DMS79 (cell line): ENCODE results near the gene VPS37C.
A peak's percentile ranks its signal among the peaks of the same experiment; 100 is the strongest.
"Not testable (repeated sequence)": the region's sequence is repeated elsewhere in the genome, so short reads cannot be mapped to it uniquely, and the experiment has no call there.

ENCODE experiments used
- DNase-seq: peaks from one replicate; lab custom pipeline; 2025; lab: John Stamatoyannopoulos, UW

Gene VPS37C

GRCh38 chr11:61174949-61175348, 13.7 kb upstream of the VPS37C start:
- no peak for DNase-seq

GRCh38 chr11:61174273-61174672, 13.0 kb upstream of the VPS37C start:
- no peak for DNase-seq

- DNase-seq, result peak; percentile 6
Observed at GRCh38 chr11:61173456-61173855, 12.2 kb upstream of the VPS37C start.

- DNase-seq, result no peak
Observed at GRCh38 chr11:61172888-61173287, 11.7 kb upstream of the VPS37C start.

- no peak for DNase-seq
Observed at GRCh38 chr11:61172356-61172755, 11.1 kb upstream of the VPS37C start.

- DNase-seq, result no peak
Observed at GRCh38 chr11:61171907-61172306, 10.7 kb upstream of the VPS37C start.

GRCh38 chr11:61170566-61170965, 9.3 kb upstream of the VPS37C start:
- no peak for DNase-seq

GRCh38 chr11:61168800-61169199, 7.6 kb upstream of the VPS37C start:
- DNase-seq, result no peak

- no peak for DNase-seq
Observed at GRCh38 chr11:61168042-61168688, 6.9 kb upstream of the VPS37C start.

- DNase-seq, result not testable (repeated sequence)
Observed at GRCh38 chr11:61166331-61166730, 5.1 kb upstream of the VPS37C start.

- not testable (repeated sequence) for DNase-seq
Observed at GRCh38 chr11:61165785-61166184, 4.6 kb upstream of the VPS37C start.

- no peak for DNase-seq
Observed at GRCh38 chr11:61164606-61165424, 3.6 kb upstream of the VPS37C start.

- no peak for DNase-seq
Observed at GRCh38 chr11:61163714-61164605, 2.7 kb upstream of the VPS37C start.

- no peak for DNase-seq
Observed at GRCh38 chr11:61163021-61163420, 1.8 kb upstream of the VPS37C start.

- peak; percentile 70 for DNase-seq
Observed at GRCh38 chr11:61162092-61162941, 1.1 kb upstream of the VPS37C start.

- peak; percentile 49 for DNase-seq
Observed at GRCh38 chr11:61160487-61161189, 588 bp downstream of the VPS37C start.

- peak; percentile 48 for DNase-seq
Observed at GRCh38 chr11:61158691-61159381, 2.4 kb downstream of the VPS37C start.

GRCh38 chr11:61157743-61158142, 3.5 kb downstream of the VPS37C start:
- no peak for DNase-seq

- DNase-seq, result no peak
Observed at GRCh38 chr11:61155741-61156140, 5.5 kb downstream of the VPS37C start.

GRCh38 chr11:61155312-61155711, 5.9 kb downstream of the VPS37C start:
- DNase-seq, result no peak
